Omental fat pad (tissue), 4 donors: Measurements from ENCODE around the gene PAEP. TPM values are rescaled to one million over a fixed set of nuclear protein-coding genes. Genes with fewer than 3 reads are reported as not detected.

Experiments used
- ATAC-seq: fragments of 150-250 bp; one replicate; pipeline ENCODE4 v1.9.1; 2016; ENCODE audit warnings: mild to moderate bottlenecking, moderate library complexity; ENCODE audit not compliant: low FRiP score
- DNase-seq: peaks from one replicate; pipeline ENCODE4 v3.0.0-alpha.2; 2019; ENCODE audit warnings: low spot score
- total RNA-seq, 4 donors: library from RNA; depleted of rRNA; stranded (reverse); fragments of >200 nt; gene quantifications; one replicate each; pipeline ENCODE4 v1.1.0, GENCODE V29; 2016
- TF ChIP-seq, protein P1 (sequence below), 3 donors: fragments of 450-650 bp; IDR thresholded peaks; one replicate each; pipeline ENCODE4 v1.5.1; 2016 to 2017; ENCODE audit warnings: antibody characterized with exemption in 3 of 3, mild to moderate bottlenecking in 3 of 3, moderate library complexity in 2 of 3

Gene PAEP
- total RNA-seq, 4 donors from 2014 or later: not detected

DNA sequence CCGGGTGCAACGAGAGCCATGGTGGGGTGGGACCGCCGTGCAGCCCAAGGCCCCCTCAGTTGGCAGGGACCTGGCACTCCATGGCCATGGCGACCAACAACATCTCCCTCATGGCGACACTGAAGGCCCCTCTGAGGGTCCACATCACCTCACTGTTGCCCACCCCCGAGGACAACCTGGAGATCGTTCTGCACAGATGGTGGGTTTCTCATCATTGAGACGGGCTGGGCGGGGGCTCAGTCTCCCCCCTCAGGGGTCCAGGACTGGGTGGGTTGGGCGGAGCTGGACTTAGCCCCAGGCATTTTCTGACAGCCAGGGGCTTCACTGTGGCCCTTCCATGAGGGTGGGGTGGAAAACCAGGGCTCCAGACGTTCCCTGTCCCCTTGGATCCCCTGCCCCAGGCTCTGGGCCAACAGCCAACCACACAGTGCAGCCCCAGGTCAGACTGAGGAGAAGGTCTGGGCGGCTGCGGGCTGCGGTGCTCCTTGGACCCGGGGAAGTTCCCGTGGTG is 734 bp downstream of the PAEP start:
- TF ChIP-seq, protein P1, sequence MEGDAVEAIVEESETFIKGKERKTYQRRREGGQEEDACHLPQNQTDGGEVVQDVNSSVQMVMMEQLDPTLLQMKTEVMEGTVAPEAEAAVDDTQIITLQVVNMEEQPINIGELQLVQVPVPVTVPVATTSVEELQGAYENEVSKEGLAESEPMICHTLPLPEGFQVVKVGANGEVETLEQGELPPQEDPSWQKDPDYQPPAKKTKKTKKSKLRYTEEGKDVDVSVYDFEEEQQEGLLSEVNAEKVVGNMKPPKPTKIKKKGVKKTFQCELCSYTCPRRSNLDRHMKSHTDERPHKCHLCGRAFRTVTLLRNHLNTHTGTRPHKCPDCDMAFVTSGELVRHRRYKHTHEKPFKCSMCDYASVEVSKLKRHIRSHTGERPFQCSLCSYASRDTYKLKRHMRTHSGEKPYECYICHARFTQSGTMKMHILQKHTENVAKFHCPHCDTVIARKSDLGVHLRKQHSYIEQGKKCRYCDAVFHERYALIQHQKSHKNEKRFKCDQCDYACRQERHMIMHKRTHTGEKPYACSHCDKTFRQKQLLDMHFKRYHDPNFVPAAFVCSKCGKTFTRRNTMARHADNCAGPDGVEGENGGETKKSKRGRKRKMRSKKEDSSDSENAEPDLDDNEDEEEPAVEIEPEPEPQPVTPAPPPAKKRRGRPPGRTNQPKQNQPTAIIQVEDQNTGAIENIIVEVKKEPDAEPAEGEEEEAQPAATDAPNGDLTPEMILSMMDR (IDR thresholded peaks at IDR 0.05): no peak
- ATAC-seq: no peak
- DNase-seq: no peak

DNA sequence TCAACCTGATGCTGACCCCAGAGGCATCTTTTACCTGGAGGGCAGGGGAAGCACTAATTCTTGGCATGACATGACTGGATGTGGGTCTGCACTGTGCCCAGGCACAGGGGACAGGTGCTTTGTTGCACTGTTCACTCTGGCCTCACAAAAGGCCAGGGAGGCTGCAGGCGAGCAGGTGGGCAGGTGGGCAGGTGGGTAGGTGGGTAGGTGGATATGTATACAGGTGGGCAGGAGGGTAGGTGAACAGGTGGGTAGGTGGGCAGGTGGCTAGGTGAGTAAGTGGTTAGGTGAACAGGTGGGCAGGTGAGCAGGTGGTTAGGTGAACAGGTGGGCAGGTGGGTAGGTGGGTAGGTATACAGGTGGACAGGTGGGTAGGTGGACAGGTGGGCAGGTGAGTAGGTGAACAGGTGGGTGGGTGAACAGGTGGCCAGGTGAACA is 1.5 kb downstream of the PAEP start:
- TF ChIP-seq, protein P1 (IDR thresholded peaks at IDR 0.05): no peak
- no peak for ATAC-seq

DNA sequence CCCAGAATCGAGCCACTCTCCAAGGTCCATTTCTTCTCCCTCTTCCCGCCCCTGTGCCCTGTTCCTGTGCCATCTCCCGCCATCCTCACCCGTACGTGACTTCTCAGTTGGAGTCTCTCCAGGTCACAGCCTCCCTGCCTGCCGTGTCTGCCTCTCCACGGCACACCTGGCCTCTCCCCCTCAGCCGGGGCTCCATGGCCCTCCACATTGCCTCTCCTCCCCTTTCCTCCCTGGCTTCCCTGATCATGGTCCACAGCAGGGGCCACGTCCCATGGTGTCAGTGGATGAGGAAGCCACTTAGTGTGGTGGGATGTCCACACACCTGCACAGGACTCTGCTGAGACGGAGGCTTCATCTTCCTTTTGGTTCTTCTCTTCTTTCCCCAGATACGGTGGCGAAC is 2.3 kb downstream of the PAEP start:
- TF ChIP-seq, protein P1 (IDR thresholded peaks at IDR 0.05): no peak
- ATAC-seq (no peak), DNase-seq (no peak)

More for the DNA sequence above, 1.5 kb downstream of the PAEP start:
- DNase-seq: no peak

DNA sequence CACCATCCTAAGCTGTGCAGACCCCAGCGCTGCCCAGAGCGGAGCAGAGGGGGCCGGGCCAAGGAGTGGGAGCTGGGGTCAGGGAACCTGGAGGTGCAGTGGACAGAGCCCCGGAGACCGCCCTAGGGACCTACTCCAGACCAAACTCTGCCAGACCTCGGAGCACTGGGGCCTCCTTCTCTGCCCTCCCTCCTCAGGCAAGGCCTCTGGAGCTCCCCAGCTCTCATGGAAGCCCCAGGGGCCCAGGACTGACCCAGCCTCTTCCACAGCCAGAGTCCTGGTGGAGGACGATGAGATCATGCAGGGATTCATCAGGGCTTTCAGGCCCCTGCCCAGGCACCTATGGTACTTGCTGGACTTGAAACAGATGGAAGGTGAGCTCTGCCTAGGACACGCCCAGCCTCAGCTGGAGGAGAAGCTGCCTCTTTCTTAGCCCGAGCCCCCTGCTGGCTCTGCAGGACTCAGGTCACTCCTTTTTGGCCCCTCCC is 3.6 kb downstream of the PAEP start:
- TF ChIP-seq, protein P1 (IDR thresholded peaks at IDR 0.05): no peak
- ATAC-seq: no peak
- no peak for DNase-seq

DNA sequence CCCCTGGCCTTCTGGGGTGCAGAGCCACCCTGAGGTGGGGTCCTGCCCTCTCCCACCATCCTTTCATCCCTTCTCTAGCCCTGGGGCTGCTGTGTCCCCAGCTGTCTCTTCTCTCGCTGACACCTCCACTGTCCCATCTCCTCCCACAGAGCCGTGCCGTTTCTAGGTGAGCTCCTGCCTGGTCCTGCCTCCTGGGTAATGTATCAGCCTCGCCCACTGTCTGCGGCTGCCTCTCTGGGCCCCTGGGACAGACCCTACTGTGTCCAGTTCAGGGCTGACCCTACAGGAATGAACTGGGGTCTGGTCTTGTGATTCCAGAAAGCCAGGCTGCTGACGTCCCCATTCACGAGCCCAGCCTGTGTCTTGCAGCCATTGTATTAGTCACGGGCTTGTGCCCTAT is 4.1 kb downstream of the PAEP start:
- DNase-seq (no peak), ATAC-seq (no peak)

DNA sequence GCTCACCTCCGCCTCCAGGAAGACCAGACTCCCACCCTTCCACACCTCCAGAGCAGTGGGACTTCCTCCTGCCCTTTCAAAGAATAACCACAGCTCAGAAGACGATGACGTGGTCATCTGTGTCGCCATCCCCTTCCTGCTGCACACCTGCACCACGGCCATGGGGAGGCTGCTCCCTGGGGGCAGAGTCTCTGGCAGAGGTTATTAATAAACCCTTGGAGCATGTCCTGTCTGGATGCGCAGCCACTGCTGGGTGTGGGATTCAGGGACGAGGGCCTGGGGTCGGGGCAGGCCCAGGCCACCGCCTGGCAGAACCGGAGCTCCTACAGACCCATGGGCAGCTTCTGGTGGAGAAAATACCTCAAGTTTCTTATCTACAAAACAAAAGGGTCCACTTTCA is 5.0 kb downstream of the PAEP start:
- ATAC-seq (no peak), DNase-seq (no peak)
- TF ChIP-seq, protein P1 (IDR thresholded peaks at IDR 0.05): no peak

More for the DNA sequence above, 4.1 kb downstream of the PAEP start:
- TF ChIP-seq, protein P1 (IDR thresholded peaks at IDR 0.05): no peak

DNA sequence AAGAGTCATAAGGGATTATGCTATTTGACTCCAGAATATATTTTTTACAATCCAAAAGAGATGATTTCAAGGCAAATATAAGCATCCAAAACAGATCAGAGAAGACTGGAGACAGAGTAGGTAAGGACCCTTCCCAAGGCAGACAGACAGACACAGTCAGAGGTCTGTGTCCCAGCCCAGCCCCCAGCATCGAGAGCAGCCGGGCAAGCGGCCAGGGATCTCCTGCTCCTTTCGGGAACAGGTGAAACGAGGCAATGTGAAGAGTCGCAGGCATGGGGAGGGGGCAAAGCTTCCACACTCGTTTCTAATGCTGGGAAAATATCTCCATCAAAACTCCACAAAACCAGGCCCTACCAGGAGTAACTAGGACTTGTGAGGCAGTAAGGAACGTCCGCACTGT is 5.8 kb downstream of the PAEP start:
- DNase-seq (no peak), ATAC-seq (no peak)
- TF ChIP-seq, protein P1 (IDR thresholded peaks at IDR 0.05): no peak
